ENCODE results near the gene XK.

- no peak for TF ChIP-seq CTCF (IDR thresholded peaks at IDR 0.05)
- no peak for TF ChIP-seq POLR2A (IDR thresholded peaks at IDR 0.05)
- no peak for TF ChIP-seq POLR2AphosphoS5 (IDR thresholded peaks at IDR 0.05)
- TF ChIP-seq EP300 (IDR thresholded peaks at IDR 0.05; ENCODE audit: low read depth), result no peak
Measured at GRCh38 chrX:37746218-37746941, 60.8 kb downstream of the XK start.
